Ovary (tissue), 9 donors: Measurements from ENCODE around the gene STK39. TPM values are rescaled to one million over a fixed set of nuclear protein-coding genes. Genes with fewer than 3 reads are reported as not detected.

Experiments
- DNase-seq, 5 donors: peaks; one replicate each; pipeline ENCODE4 v3.0.0-alpha.2; 2019 to 2020
- H3K27ac ChIP-seq, 2 donors: fragments of 200-600 bp; one replicate each; pipeline versions ENCODE4 v1.5.1 to v1.8.0; 2019 to 2022
- H3K27me3 ChIP-seq: fragments of 200-600 bp; one replicate; pipeline ENCODE4 v1.8.0; 2022
- H3K36me3 ChIP-seq: fragments of 200-600 bp; sonication (generic); one replicate; pipeline ENCODE4 v1.5.1; 2019
- H3K4me1 ChIP-seq: one replicate; pipeline ENCODE4 v1.8.1; 2013; ENCODE audit warnings: mild to moderate bottlenecking, moderate library complexity; ENCODE audit not compliant: insufficient read depth
- H3K4me3 ChIP-seq: fragments of 200-600 bp; sonication (generic); one replicate; pipeline ENCODE4 v1.5.1; 2017
- H3K9me3 ChIP-seq, 2 donors: fragments of 200-600 bp in 1 of 2; sonication (generic) in 1 of 2; one replicate each; pipeline versions ENCODE4 v1.5.1 to v1.8.1; 2013 to 2019; ENCODE audit warnings: mild to moderate bottlenecking in 1 of 2, moderate library complexity in 1 of 2
- EP300 ChIP-seq: sonication (generic); formaldehyde crosslinking; IDR thresholded peaks from one replicate; pipeline ENCODE4 v1.6.1; 2017; ENCODE audit warnings: antibody characterized with exemption
- POLR2A ChIP-seq: fragments of 450-650 bp; IDR thresholded peaks from one replicate; pipeline ENCODE4 v1.6.1; 2017; ENCODE audit warnings: antibody characterized with exemption, mild to moderate bottlenecking, moderate library complexity
- WGBS, 3 donors: extraction: QIAGEN DNeasy Blood & Tissue Kit in 1 of 3; methylation state at CpG; one replicate each; pipeline versions ENCODE4 v1.1.5 to v1.1.7; 2013 to 2017; 5-methylcytosine and 5-hydroxymethylcytosine counted together
- intact Hi-C, 4 donors: fragments of 100-400 bp; cut with DNase I; formaldehyde crosslinking; loops; one replicate each; pipeline versions ENCODE4 v1.11.0 to v1.15.1; 2022 to 2023
- polyA plus RNA-seq, 2 donors: library from polyadenylated mRNA; stranded (reverse); fragments of 200-250 nt in 1 of 2; fragments of 350-450 nt in 1 of 2; fragmentation: Illumina TruSeq in 1 of 2; extraction: RNeasy Lipid Tissue Mini Kit (QIAGEN cat#74804) in 1 of 2; gene quantifications; one replicate each; pipeline ENCODE4 v1.2.3, GENCODE V29; 2013 to 2014
- total RNA-seq, 7 donors: library from RNA; depleted of rRNA in 2 of 7; stranded (reverse); fragments of >200 nt in 2 of 7; fragmentation: NEBNext Ultra II Directional in 3 of 7; extraction: Animal tissue kit (Norgen Biotek cat#: 25700) in 3 of 7; gene quantifications; one replicate each; pipeline versions ENCODE4 v1.1.0 to v1.2.4, GENCODE V29; 2016 to 2023
- TF ChIP-seq, protein P1 (sequence below), 3 donors: fragments of 450-650 bp in 2 of 3; fragments of 200-600 bp in 1 of 3; IDR thresholded peaks; one replicate each; pipeline versions ENCODE4 v1.5.1 to v1.8.0; 2016 to 2022; ENCODE audit warnings: antibody characterized with exemption in 3 of 3, mild to moderate bottlenecking in 1 of 3
- donor health status: DM: no; HTN: no; CAD: no; lungs with moderate emphysema.
- donor health status: DM: no; HTN: no; CAD: no.
- donor health status: Bipolar disorder and iron deficiency.
- donor health status: DM: yes; HTN: yes; CAD: no.
- donor health status: DM: no; HTN: no; CAD: no.
- donor health status: DM: yes; HTN: yes; CAD: no.

Gene STK39
- total and polyA plus RNA-seq, 9 donors = 5.9 to 14.1 (median 10.6) TPM

DNA sequence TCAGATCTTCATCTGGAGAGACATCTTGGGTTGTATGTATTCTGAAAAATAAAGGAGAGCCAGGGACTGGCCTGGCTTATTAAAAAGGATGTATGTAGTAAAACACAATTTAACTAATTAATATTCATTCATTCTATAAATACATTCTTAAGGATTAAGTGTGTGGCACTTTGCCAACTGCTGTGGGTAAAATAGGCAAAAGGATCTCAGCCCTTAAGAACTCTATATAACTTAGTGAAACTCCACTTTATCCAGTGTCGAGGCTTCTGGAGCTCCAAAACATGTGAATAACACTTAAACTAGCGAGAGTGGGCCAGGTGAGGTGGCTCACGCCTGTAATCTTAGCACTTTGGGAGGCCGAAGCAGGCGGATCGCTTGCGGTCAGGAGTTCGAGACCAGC is 7.7 kb upstream of the STK39 start:
- Histone ChIP-seq H3K36me3 (no peaks in the 10 kb centered on the region), H3K4me1 (no peaks in the 10 kb centered on the region), H3K9me3 (no peaks in the 10 kb centered on the region), H3K4me3 (no peak overlapping the region), H3K27ac (no peak overlapping the region), H3K27me3 (no peaks in the 10 kb centered on the region)
- DNase-seq = no peak
- intact Hi-C loops = no loop called here
- WGBS, 3 donors = 95 to 96% (median 96%) methylated on average over 8 of the region's 8 CpGs
- TF ChIP-seq POLR2A (no peak), EP300 (no peak)
- TF ChIP-seq, protein P1, sequence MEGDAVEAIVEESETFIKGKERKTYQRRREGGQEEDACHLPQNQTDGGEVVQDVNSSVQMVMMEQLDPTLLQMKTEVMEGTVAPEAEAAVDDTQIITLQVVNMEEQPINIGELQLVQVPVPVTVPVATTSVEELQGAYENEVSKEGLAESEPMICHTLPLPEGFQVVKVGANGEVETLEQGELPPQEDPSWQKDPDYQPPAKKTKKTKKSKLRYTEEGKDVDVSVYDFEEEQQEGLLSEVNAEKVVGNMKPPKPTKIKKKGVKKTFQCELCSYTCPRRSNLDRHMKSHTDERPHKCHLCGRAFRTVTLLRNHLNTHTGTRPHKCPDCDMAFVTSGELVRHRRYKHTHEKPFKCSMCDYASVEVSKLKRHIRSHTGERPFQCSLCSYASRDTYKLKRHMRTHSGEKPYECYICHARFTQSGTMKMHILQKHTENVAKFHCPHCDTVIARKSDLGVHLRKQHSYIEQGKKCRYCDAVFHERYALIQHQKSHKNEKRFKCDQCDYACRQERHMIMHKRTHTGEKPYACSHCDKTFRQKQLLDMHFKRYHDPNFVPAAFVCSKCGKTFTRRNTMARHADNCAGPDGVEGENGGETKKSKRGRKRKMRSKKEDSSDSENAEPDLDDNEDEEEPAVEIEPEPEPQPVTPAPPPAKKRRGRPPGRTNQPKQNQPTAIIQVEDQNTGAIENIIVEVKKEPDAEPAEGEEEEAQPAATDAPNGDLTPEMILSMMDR (IDR thresholded peaks at IDR 0.05) = no peak

- no peak overlapping the region for H3K27ac ChIP-seq
- no peaks in the 10 kb centered on the region for H3K4me1 ChIP-seq
- intact Hi-C loops = no loop called here
- no peak overlapping the region for H3K4me3 ChIP-seq
- DNase-seq = no peak
- no peaks in the 10 kb centered on the region for H3K9me3 ChIP-seq
- TF ChIP-seq EP300 (no peak), POLR2A (no peak)
- TF ChIP-seq, protein P1 (IDR thresholded peaks at IDR 0.05) = no peak
- WGBS, 3 donors = 63 to 76% (median 73%) methylated on average over 3 of the region's 3 CpGs
- H3K27me3 ChIP-seq = no peaks in the 10 kb centered on the region
- H3K36me3 ChIP-seq = no peaks in the 10 kb centered on the region
Measured at GRCh38 chr2:168254158-168254935, 7.0 kb upstream of the STK39 start.

GRCh38 chr2:168253379-168253778 is 6.0 kb upstream of the STK39 start:
- WGBS, 3 donors = 92 to 93% (median 93%) methylated on average over 2 of the region's 2 CpGs

GRCh38 chr2:168252976-168253375 is 5.6 kb upstream of the STK39 start:
- Histone ChIP-seq H3K27me3 (no peaks in the 10 kb centered on the region), H3K27ac (no peak overlapping the region), H3K36me3 (no peaks in the 10 kb centered on the region), H3K4me3 (no peak overlapping the region), H3K9me3 (no peaks in the 10 kb centered on the region), H3K4me1 (no peaks in the 10 kb centered on the region)
- intact Hi-C loops = no loop called here
- TF ChIP-seq EP300 (no peak), POLR2A (no peak)
- TF ChIP-seq, protein P1 (IDR thresholded peaks at IDR 0.05) = no peak
- no peak for DNase-seq

More at GRCh38 chr2:168253379-168253778, 6.0 kb upstream of the STK39 start:
- Histone ChIP-seq H3K27ac (no peak overlapping the region), H3K27me3 (no peaks in the 10 kb centered on the region), H3K36me3 (no peaks in the 10 kb centered on the region), H3K9me3 (no peaks in the 10 kb centered on the region), H3K4me3 (no peak overlapping the region), H3K4me1 (no peaks in the 10 kb centered on the region)
- intact Hi-C loops = no loop called here
- DNase-seq = no peak
- no peak for TF ChIP-seq POLR2A
- TF ChIP-seq EP300 = no peak
- TF ChIP-seq, protein P1 (IDR thresholded peaks at IDR 0.05) = no peak
